ENCODE measurements around the gene MAPK14.

The MAPK14 gene

GRCh38 chr6:36065916-36066315 lies 38.3 kb downstream of the MAPK14 start:
- Histone ChIP-seq H3K27ac (no peak overlapping the region), H3K9ac (no peak overlapping the region), H3K4me1 (no peaks in the 10 kb centered on the region), H3K4me2 (no peak overlapping the region), H3K27me3 (no peaks in the 10 kb centered on the region), H4K20me1 (peaks cover 100% of the 10 kb centered on the region), H3K4me3 (no peak overlapping the region), H3K36me3 (peaks cover 70% of the 10 kb centered on the region), H3K9me3 (no peaks in the 10 kb centered on the region)
- no peak for TF ChIP-seq Cebpa-rat (IDR thresholded peaks at IDR 0.05)

GRCh38 chr6:36066817-36067216 lies 39.2 kb downstream of the MAPK14 start:
- Histone ChIP-seq H3K27ac (no peak overlapping the region), H4K20me1 (peaks cover 100% of the 10 kb centered on the region), H3K27me3 (no peaks in the 10 kb centered on the region), H3K9me3 (no peaks in the 10 kb centered on the region), H3K4me2 (no peak overlapping the region), H3K9ac (no peak overlapping the region), H3K36me3 (peaks cover 68% of the 10 kb centered on the region), H3K4me1 (no peaks in the 10 kb centered on the region), H3K4me3 (no peak overlapping the region)
- no peak for TF ChIP-seq Cebpa-rat (IDR thresholded peaks at IDR 0.05)

GRCh38 chr6:36067374-36068011 lies 39.9 kb downstream of the MAPK14 start:
- H3K4me1 ChIP-seq, result no peaks in the 10 kb centered on the region
- H3K9ac ChIP-seq, result no peak overlapping the region
- no peak for TF ChIP-seq Cebpa-rat (IDR thresholded peaks at IDR 0.05)
- no peaks in the 10 kb centered on the region for H3K27me3 ChIP-seq
- H4K20me1 ChIP-seq, result peaks cover 100% of the 10 kb centered on the region
- H3K4me2 ChIP-seq, result no peak overlapping the region
- H3K36me3 ChIP-seq, result peaks cover 68% of the 10 kb centered on the region
- H3K9me3 ChIP-seq, result no peaks in the 10 kb centered on the region
- H3K4me3 ChIP-seq, result no peak overlapping the region
- H3K27ac ChIP-seq, result no peak overlapping the region

GRCh38 chr6:36068012-36068392 lies 40.4 kb downstream of the MAPK14 start:
- Histone ChIP-seq H3K36me3 (peaks cover 68% of the 10 kb centered on the region), H3K27me3 (no peaks in the 10 kb centered on the region), H3K9me3 (no peaks in the 10 kb centered on the region), H3K9ac (no peak overlapping the region), H4K20me1 (peaks cover 100% of the 10 kb centered on the region), H3K4me1 (no peaks in the 10 kb centered on the region), H3K4me2 (no peak overlapping the region), H3K27ac (no peak overlapping the region), H3K4me3 (no peak overlapping the region)
- no peak for TF ChIP-seq Cebpa-rat (IDR thresholded peaks at IDR 0.05)

- Histone ChIP-seq H3K4me2 (no peak overlapping the region), H4K20me1 (peaks cover 100% of the 10 kb centered on the region), H3K36me3 (peaks cover 63% of the 10 kb centered on the region), H3K4me1 (no peaks in the 10 kb centered on the region), H3K9me3 (no peaks in the 10 kb centered on the region), H3K27me3 (no peaks in the 10 kb centered on the region), H3K27ac (no peak overlapping the region), H3K9ac (no peak overlapping the region), H3K4me3 (no peak overlapping the region)
- no peak for TF ChIP-seq Cebpa-rat (IDR thresholded peaks at IDR 0.05)
These were observed 41.0 kb downstream of the MAPK14 start for GRCh38 chr6:36068586-36068985.

- H3K27ac ChIP-seq, result no peak overlapping the region
- peaks cover 56% of the 10 kb centered on the region for H3K36me3 ChIP-seq
- H3K27me3 ChIP-seq, result no peaks in the 10 kb centered on the region
- no peak for TF ChIP-seq Cebpa-rat (IDR thresholded peaks at IDR 0.05)
- H4K20me1 ChIP-seq, result peaks cover 95% of the 10 kb centered on the region
- no peaks in the 10 kb centered on the region for H3K4me1 ChIP-seq
- H3K4me2 ChIP-seq, result no peak overlapping the region
- H3K4me3 ChIP-seq, result no peak overlapping the region
- H3K9ac ChIP-seq, result no peak overlapping the region
- H3K9me3 ChIP-seq, result no peaks in the 10 kb centered on the region
These were observed 42.0 kb downstream of the MAPK14 start for GRCh38 chr6:36069573-36069972.

GRCh38 chr6:36070252-36070651 lies 42.6 kb downstream of the MAPK14 start:
- Histone ChIP-seq H3K9ac (no peak overlapping the region), H3K9me3 (no peaks in the 10 kb centered on the region), H4K20me1 (peaks cover 95% of the 10 kb centered on the region), H3K4me3 (no peak overlapping the region), H3K27me3 (no peaks in the 10 kb centered on the region), H3K36me3 (peaks cover 56% of the 10 kb centered on the region), H3K27ac (no peak overlapping the region), H3K4me1 (no peaks in the 10 kb centered on the region), H3K4me2 (no peak overlapping the region)
- TF ChIP-seq Cebpa-rat (IDR thresholded peaks at IDR 0.05), result no peak

GRCh38 chr6:36071281-36071680 lies 43.7 kb downstream of the MAPK14 start:
- H3K9me3 ChIP-seq, result no peaks in the 10 kb centered on the region
- no peaks in the 10 kb centered on the region for H3K27me3 ChIP-seq
- no peaks in the 10 kb centered on the region for H3K4me1 ChIP-seq
- no peak overlapping the region for H3K27ac ChIP-seq
- no peak for TF ChIP-seq Cebpa-rat (IDR thresholded peaks at IDR 0.05)
- peaks cover 94% of the 10 kb centered on the region for H4K20me1 ChIP-seq
- no peak overlapping the region for H3K4me3 ChIP-seq
- H3K4me2 ChIP-seq, result no peak overlapping the region
- H3K36me3 ChIP-seq, result peaks cover 62% of the 10 kb centered on the region
- no peak overlapping the region for H3K9ac ChIP-seq

GRCh38 chr6:36071714-36072113 lies 44.1 kb downstream of the MAPK14 start:
- H3K4me3 ChIP-seq, result no peak overlapping the region
- TF ChIP-seq Cebpa-rat (IDR thresholded peaks at IDR 0.05), result no peak
- H3K36me3 ChIP-seq, result peaks cover 67% of the 10 kb centered on the region
- H3K4me1 ChIP-seq, result no peaks in the 10 kb centered on the region
- H4K20me1 ChIP-seq, result peaks cover 90% of the 10 kb centered on the region
- no peaks in the 10 kb centered on the region for H3K27me3 ChIP-seq
- no peak overlapping the region for H3K9ac ChIP-seq
- H3K4me2 ChIP-seq, result no peak overlapping the region
- H3K9me3 ChIP-seq, result no peaks in the 10 kb centered on the region
- no peak overlapping the region for H3K27ac ChIP-seq

GRCh38 chr6:36072681-36073080 lies 45.1 kb downstream of the MAPK14 start:
- no peak overlapping the region for H3K4me2 ChIP-seq
- TF ChIP-seq Cebpa-rat (IDR thresholded peaks at IDR 0.05), result no peak
- no peak overlapping the region for H3K9ac ChIP-seq
- no peaks in the 10 kb centered on the region for H3K4me1 ChIP-seq
- no peaks in the 10 kb centered on the region for H3K27me3 ChIP-seq
- no peaks in the 10 kb centered on the region for H3K9me3 ChIP-seq
- no peak overlapping the region for H3K4me3 ChIP-seq
- H4K20me1 ChIP-seq, result peaks cover 80% of the 10 kb centered on the region
- no peak overlapping the region for H3K27ac ChIP-seq
- peaks cover 68% of the 10 kb centered on the region for H3K36me3 ChIP-seq

GRCh38 chr6:36073587-36073986 lies 46.0 kb downstream of the MAPK14 start:
- Histone ChIP-seq H4K20me1 (peaks cover 71% of the 10 kb centered on the region), H3K27ac (no peak overlapping the region), H3K9me3 (0 out of 2 replicates have a peak, but pooled peaks cover 1% of the 10 kb centered on the region), H3K9ac (no peak overlapping the region), H3K4me3 (no peak overlapping the region), H3K27me3 (no peaks in the 10 kb centered on the region), H3K4me1 (no peaks in the 10 kb centered on the region), H3K4me2 (no peak overlapping the region), H3K36me3 (peaks cover 71% of the 10 kb centered on the region)
- TF ChIP-seq Cebpa-rat (IDR thresholded peaks at IDR 0.05), result no peak

Data from BLaER1 (cell line).